Limb (tissue), 2 donors: ENCODE results near the gene SAMD4A.

Experiments
- DNase-seq, 2 donors: peaks; one replicate each; pipeline ENCODE4 v3.0.0-alpha.2; 2016; ENCODE audit errors: extremely low spot score in 2 of 2

Gene SAMD4A

DNA sequence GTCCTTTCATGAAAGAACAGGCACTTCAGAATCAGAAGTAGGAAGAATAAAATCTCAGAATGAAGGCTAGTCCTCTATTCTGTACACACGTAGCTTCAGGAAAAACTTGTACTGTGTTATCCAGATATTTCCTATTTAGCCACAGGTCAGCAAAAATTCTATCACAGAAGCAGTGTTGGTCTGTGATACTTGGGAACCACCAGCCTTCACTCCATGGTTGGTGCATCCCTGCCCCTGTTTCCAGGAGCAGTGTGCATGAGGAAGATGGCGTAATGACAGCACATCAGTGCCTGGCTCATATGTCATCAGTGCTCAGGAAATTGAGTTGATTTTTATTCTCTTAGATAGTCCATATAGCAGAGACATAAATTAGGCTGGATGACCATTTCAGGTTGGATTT, 87.7 kb downstream of the SAMD4A start:
- DNase-seq: no peak

- DNase-seq: no peak
Observed at GRCh38 chr14:54658836-54659235, 91.9 kb downstream of the SAMD4A start.

DNA sequence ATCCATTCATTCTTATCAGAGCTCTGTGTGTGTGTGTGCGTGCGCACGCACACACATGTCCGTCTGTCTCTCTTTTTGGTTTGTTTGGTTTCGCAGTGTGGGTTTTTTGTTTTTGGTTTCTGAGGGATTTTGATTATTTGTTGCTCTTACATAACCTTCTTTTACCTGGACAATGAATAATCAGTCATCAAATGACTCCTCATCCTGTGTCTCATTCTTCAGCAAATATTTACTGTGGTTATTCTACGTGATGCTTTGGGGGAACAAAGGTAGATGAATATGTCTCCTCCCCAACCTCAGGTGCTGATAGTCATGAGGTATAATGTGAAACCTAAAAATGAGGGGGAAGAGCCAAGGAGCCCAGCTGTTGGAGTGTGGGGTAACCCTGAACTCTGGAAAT, 92.4 kb downstream of the SAMD4A start:
- DNase-seq: no peak

GRCh38 chr14:54660604-54661111, 93.7 kb downstream of the SAMD4A start:
- no peak for DNase-seq

DNA sequence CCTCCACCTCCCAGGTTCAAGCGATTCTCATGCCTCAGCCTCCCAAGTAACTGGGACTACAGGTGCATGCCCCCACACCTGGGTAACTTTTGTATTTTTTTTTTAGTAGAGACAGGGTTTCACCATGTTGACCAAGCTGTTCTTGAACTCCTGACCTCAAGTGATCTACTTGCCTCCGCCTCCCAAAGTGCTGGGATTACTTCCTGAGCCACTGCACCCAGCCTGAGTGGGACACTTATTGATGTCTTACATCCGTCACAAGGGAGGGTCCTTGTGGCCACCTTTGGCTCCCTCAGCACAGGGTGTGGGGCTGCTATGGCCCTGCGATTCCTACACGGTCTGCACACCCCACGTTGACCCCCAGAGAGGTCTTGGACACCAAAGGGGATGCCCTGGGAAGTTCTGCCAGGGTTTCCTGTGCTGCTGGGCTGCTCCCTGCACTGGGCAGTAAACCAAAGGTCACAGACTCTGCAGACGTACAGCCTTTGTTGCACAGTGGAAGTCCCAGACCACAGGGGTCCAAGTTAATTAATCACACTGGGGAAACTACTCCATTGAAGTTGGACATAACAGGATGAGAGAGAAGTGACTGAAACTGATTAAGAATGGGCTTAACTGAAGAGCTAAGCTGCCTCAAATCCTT, 95.7 kb downstream of the SAMD4A start:
- no peak for DNase-seq

DNA sequence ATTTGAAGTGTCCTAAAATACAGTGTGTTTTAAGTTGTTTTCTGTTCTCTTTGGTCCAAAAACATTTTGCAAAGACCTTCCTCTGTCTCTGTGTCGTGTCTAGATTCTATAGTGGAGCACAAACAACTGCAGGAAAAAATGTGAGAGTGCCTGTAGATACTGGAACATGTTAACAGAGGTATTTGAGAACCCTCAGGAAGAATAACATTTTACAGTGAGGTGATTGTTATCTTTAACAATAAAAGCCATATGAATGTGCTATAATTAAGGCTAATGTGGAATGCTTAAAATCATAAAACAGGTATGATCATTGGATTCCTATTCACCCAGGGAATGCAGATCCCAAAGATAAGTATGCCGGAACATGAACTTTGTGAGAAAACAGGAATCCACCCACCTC, 98.0 kb downstream of the SAMD4A start:
- no peak for DNase-seq

- no peak for DNase-seq
Observed at GRCh38 chr14:54665946-54666345, 99.0 kb downstream of the SAMD4A start.

DNA sequence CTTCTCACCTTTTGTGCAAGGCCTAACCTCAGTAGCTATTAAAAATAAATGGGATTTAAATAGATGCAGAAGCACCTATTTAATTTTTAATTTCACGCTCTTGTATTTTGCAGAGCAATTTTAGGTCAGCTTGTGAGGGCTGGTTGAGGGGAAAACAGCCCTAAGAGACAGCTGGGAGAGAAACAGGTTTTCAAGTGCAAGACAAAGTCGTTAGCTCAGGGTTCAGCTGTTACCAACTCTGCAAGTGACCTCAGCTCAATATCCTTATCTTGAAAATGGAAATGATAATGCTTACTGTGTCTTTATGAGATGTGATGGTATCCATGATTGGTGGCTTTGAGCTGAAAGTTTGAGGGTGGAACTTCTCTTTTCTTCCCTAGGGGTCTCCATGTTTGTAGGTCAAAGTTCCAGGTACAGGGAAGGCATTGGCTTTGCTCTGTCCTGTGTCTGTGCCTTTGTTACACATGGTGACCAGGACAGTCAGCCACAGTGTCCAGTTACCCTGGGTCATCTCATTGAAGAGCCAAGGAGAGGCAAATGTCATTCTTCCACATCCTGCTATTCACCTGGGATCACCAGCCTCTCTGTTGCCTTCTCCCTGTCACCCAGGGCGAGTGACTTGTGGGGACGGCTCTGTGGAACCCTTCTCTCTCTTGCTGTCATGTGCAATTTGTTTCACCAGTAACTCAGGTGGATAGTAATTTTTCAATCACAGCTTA, 100.3 kb downstream of the SAMD4A start:
- DNase-seq: no peak

GRCh38 chr14:54667764-54668163, 100.8 kb downstream of the SAMD4A start:
- no peak for DNase-seq

- DNase-seq: no peak
Observed at GRCh38 chr14:54669721-54670561, 103.0 kb downstream of the SAMD4A start.

- DNase-seq: no peak
Observed at GRCh38 chr14:54671537-54671936, 104.6 kb downstream of the SAMD4A start.

DNA sequence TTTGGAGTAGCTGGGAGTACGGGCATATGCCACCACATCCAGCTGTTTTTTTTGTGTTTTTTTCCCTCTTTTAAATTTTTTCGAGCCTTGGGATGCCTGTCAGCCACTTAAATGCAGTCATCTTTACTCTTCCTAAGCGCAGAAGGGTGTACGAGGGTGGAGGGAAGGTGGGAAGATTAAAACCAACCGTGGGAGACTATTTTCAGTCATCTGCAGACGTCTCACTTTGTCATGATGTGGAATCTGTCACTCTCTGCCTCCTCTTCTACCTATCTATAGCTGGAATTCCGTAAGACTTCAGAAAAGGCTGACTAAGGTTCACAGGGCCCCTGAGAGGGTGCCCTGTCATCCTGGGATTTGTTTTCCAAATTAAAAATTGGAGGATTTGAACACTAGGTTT, 105.3 kb downstream of the SAMD4A start:
- no peak for DNase-seq

- no peak for DNase-seq
Observed at GRCh38 chr14:54672688-54673087, 105.8 kb downstream of the SAMD4A start.

DNA sequence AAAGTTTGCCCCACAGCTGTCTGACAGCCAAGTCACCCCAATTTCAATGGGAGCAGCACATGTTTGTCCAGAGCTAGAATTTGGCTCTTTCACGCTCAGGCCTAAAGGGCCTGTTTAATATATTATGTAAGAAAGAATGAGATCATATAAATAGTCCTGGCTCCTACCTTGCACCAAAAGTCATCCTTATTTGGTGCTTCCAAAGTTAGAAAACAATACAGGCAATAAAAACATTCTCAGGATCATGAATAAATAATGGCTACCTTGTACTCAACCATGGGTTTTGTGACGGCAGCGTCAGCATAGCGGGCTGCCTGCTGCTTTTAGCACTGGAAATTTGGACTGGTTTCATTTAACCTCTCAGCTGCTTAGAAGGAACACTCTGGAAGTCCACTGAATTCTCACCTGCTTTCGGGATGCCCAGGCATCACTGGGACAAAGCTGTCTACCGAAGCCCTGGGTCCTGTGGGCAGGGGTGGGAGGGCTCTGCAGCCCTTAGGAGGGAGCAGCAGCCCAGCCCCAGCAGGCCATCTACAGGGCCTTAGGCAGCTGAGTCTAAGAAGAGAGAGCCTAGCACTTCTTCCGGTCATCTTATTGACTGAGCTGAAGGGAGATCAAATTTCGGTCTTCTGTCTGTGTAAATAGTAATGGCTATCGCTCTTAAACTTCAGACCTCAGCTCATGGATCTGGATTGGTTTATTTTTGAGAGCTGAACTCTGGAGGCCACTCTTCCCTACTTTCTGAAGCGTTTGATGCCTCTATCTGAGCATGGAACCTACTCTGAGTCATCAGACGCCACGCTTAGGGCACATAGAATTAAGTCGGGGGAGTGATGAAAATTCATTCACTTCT, 106.5 kb downstream of the SAMD4A start:
- DNase-seq: no peak

DNA sequence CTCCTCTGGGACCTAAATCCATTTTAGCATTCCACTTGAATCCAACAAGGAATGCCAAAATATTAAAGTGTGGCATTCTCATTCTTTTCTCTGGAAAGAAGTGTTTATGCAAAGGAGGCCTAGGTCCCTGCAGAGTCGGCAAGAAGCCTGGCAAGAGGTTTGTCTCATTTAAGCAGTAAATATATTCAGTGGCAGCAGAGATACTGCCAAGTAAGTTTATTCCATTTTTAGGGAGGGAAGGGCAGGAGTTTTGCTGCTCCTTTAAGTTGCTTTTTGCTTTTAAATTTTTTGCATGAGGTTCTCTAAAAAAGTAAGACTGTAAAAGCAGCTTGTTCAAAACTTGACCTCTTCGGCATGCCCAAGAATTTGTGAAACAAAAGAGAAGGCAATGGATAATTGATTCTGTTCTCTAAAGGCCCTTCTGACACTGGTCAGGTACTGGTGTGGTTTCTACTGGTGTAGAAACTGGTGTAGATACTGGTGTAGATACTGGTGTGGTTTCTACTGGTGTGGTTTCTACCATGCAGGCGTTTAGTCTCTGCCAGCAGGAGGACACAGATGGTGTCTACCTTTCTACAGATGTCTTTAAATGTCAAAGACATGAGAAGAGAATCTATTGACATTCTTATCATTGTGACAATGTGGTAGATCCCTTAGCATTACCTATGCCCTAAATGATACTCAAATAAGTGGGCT, 107.3 kb downstream of the SAMD4A start:
- no peak for DNase-seq

DNA sequence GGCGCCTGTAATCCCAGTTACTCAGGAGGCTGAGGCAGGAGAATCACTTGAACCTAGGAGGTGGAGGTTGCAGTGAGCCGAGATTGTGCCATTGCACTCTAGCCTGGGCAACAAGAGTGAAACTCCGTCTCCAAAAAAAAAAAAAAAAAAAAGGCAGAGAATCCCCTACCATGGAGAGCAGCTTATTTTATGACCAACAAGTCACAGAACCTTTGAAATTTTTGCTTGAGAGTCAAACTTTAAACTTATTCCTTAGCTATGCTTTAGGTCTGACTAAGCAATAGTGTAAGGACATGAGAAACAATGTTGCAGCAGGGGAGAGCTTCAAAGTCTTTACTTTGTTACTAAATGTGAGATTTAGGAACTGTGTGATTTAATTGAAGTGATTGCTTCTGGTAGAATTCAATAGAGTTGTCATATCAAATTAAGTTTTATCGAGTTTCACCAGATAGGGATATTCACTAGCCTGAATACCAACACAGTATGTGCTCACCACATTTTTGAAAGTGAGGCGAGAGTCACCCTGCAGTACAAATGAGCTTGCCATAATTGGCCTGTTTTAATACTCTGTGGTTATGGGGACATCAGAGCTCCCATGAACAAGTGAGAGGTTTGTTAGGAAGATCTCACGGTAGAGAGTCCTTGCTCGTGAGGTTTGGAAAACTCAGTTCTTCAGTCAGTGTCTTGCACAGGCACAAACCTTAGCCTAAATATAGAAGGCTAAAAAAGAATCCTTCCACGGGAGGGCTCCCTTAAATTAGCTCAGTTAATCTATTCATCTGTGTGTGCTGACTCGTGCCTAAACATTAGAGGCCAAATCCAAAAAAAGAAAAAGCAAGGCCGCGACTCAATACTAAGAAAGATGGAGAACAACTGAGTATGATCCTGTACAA, 108.6 kb downstream of the SAMD4A start:
- DNase-seq: no peak

DNA sequence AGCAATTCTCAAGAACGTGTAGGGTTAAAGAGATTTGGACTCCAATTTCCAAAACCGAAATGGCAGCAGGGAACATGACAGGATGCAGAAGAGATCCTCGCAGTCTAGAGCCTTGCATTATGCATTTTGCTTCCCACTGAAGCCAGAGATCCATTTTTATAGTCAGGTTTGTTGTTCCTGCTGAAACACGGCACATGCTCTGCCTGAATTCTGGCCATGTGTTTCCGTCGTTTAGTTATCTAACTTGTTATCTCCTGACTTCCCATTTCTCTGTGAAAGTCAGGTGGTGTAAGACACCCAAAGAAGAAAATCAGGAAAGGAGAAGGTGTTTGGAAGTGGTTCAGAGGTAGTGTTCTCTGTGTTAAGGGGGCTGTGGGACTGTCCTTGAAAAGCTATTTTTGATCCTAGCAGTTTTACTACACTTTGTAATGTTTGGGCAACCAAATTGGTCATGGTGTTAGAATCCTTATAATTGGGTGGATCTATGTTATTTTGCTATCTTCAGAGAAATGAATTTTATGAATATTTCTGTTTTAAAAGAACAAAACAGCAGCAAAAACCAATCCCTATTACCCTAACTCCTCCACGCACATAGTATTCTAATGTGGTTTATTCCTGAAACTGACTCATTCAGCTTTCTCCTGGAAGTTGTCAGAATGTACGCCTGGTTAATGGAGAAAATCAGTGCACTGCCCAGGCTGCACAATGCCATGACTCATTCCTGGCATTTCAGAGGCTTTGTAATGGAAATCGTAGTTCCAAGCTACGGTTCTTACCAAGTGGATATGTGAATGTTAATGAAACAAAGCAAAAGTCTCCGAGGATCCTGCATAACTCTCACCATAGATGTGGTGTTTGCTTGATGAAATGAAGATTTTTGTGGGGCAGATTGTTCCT, 110.1 kb downstream of the SAMD4A start:
- no peak for DNase-seq

DNA sequence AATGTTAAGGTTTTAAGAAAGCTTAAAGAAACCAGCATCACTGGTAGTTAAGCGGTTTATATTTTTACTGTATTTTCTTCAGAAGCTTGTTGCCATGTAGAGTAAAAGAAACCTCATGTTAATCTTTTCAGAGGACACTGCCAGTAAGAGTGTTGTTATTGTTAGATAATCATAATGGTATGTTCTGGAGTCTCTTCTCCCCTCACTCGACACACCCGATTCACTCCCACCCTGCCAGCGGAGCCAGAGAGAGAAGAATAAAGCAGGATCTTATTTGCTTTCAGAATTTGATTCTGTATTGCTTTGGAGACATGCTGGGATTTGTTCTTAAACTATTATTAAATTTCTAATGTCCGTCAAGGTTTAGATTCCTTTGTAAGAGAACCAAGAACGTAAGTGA, 113.7 kb downstream of the SAMD4A start:
- no peak for DNase-seq

DNA sequence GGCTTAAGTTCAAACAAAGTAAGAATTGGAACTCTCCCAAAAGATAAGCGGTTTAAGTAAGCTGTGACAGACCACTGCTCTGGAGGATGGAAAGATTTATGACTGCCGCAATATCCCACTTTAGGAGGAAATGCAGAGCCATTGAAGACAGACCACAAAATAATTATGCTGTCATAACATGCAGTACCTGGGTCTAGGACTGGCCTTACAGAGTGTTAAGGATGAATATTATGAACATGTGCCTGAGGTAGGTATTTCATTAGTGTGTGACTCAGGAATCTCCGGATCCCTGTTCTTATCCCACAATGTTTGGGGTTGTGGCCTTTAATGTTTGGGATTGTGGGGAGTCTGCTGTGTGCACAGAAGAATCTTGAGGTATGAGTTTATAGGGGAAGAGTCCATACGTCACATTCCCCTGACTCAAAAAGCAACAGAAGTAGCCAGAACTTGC, 114.9 kb downstream of the SAMD4A start:
- DNase-seq: no peak
